GM12878 (cell line): ENCODE results near the gene ZNF462. TPM values are rescaled to one million over a fixed set of nuclear protein-coding genes. Genes with fewer than 3 reads are reported as not detected.

ENCODE experiments used
- BCL11A ChIP-seq: IDR thresholded peaks from 2 replicates; pipeline ENCODE4 v1.6.1; 2011; ENCODE audit warnings: low read depth, low read length
- CBX5 ChIP-seq: sonication (generic); IDR thresholded peaks from 2 replicates; pipeline ENCODE4 v1.6.1; 2016; ENCODE audit warnings: low read depth, moderate library complexity, mild to moderate bottlenecking, inconsistent platforms
- CHD4 ChIP-seq: fragments of 200-600 bp; sonication (generic); IDR thresholded peaks from 2 replicates; pipeline ENCODE4 v1.6.1; 2016; ENCODE audit warnings: mild to moderate bottlenecking
- DPF2 ChIP-seq: fragments of 450-650 bp; IDR thresholded peaks from 2 replicates; pipeline ENCODE4 v1.6.1; 2017; ENCODE audit warnings: mild to moderate bottlenecking
- EGR1 ChIP-seq, 2 experiments: IDR thresholded peaks; 1 replicate in 1 of 2; 2 replicates in 1 of 2; pipeline ENCODE4 v1.6.1; 2011 to 2012; ENCODE audit warnings: low read depth in 2 of 2, low read length in 2 of 2, borderline replicate concordance in 1 of 2, mild to moderate bottlenecking in 1 of 2, moderate library complexity in 1 of 2
- MEF2A ChIP-seq: IDR thresholded peaks from 2 replicates; pipeline ENCODE4 v1.6.1; 2011; ENCODE audit warnings: low read depth, mild to moderate bottlenecking, low read length, moderate library complexity; ENCODE audit not compliant: insufficient read depth
- MTA2 ChIP-seq: fragments of 450-650 bp; IDR thresholded peaks from 2 replicates; pipeline ENCODE4 v1.6.1; 2016; ENCODE audit warnings: low read depth, mild to moderate bottlenecking, moderate library complexity
- NR2F1 ChIP-seq: fragments of 450-650 bp; conservative IDR thresholded peaks from 2 replicates; pipeline ENCODE4 v1.6.1; 2017; ENCODE audit warnings: mild to moderate bottlenecking
- PAX5 ChIP-seq: IDR thresholded peaks from 2 replicates; pipeline ENCODE4 v1.6.1; 2011; ENCODE audit warnings: low read depth, low read length, borderline replicate concordance
- ZNF207 ChIP-seq: fragments of 450-650 bp; IDR thresholded peaks from 2 replicates; pipeline ENCODE4 v1.6.1; 2014; ENCODE audit warnings: antibody characterized with exemption, mild to moderate bottlenecking, borderline replicate concordance
- polyA plus RNA-seq, 11 experiments: library from polyadenylated mRNA; depleted of rRNA in 4 of 11; unstranded in 6 of 11; stranded (reverse) in 5 of 11; fragments of >200 nt; fragmentation: Nextera tagmentation in 4 of 11; fragmentation: Illumina TruSeq in 1 of 11; extraction: Ambion mirVana in 4 of 11; extraction: Trizol in 1 of 11; gene quantifications; 1 replicate in 1 of 11; 2 replicates in 10 of 11; pipeline versions ENCODE4 v1.2.1 to v1.2.3, GENCODE V29; 2011 to 2016; ENCODE audit warnings: inconsistent platforms in 2 of 11, missing spikeins in 2 of 11, low read depth in 1 of 11
- total RNA-seq, 4 experiments: library from RNA; depleted of rRNA in 3 of 4; stranded (reverse); fragments of >200 nt in 3 of 4; fragmentation: Illumina TruSeq in 1 of 4; extraction: Trizol in 1 of 4; gene quantifications; 2 replicates each; pipeline versions ENCODE4 v1.2.1 to v1.2.3, GENCODE V29; 2013 to 2021
- TF ChIP-seq, protein P1 (sequence below): fragments of 450-650 bp; IDR thresholded peaks from 2 replicates; pipeline ENCODE4 v1.6.1; 2017; ENCODE audit warnings: mild to moderate bottlenecking, moderate library complexity

ZNF462 gene
- total and polyA plus RNA-seq, 10 of the 15 experiments (the other 5 are each of a cell fraction or from before 2014, with no cell fraction given): 0.27 to 13.7 (median 0.55) TPM

DNA sequence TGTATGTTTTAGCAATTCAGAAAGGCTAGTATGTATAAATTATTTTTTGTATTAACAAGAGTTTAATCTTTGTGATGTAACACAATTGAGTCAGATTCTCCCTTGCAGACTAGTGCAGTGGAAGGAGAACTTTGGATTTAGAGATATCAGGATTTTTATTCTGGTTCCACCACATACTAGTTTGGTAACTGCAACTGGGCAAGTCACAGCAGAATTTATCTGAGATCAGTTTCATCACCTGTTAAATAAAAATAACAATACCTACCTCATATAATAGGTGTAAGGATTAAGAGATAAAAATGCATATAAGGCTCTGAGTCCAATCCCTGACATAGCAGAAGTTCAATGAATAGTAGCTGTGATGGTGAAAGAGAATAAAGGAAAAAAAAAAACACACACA is 34.0 kb upstream of the ZNF462 start (continued):
- TF ChIP-seq, protein P1, sequence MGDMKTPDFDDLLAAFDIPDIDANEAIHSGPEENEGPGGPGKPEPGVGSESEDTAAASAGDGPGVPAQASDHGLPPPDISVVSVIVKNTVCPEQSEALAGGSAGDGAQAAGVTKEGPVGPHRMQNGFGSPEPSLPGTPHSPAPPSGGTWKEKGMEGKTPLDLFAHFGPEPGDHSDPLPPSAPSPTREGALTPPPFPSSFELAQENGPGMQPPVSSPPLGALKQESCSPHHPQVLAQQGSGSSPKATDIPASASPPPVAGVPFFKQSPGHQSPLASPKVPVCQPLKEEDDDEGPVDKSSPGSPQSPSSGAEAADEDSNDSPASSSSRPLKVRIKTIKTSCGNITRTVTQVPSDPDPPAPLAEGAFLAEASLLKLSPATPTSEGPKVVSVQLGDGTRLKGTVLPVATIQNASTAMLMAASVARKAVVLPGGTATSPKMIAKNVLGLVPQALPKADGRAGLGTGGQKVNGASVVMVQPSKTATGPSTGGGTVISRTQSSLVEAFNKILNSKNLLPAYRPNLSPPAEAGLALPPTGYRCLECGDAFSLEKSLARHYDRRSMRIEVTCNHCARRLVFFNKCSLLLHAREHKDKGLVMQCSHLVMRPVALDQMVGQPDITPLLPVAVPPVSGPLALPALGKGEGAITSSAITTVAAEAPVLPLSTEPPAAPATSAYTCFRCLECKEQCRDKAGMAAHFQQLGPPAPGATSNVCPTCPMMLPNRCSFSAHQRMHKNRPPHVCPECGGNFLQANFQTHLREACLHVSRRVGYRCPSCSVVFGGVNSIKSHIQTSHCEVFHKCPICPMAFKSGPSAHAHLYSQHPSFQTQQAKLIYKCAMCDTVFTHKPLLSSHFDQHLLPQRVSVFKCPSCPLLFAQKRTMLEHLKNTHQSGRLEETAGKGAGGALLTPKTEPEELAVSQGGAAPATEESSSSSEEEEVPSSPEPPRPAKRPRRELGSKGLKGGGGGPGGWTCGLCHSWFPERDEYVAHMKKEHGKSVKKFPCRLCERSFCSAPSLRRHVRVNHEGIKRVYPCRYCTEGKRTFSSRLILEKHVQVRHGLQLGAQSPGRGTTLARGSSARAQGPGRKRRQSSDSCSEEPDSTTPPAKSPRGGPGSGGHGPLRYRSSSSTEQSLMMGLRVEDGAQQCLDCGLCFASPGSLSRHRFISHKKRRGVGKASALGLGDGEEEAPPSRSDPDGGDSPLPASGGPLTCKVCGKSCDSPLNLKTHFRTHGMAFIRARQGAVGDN: no peak
- TF ChIP-seq EGR1 (IDR thresholded peaks at IDR 0.05; ENCODE audit: borderline replicate concordance in 1 of 2, low read depth in 2 of 2, low read length in 2 of 2) (no peak), BCL11A (no peak), CBX5 (no peak), DPF2 (no peak), CHD4 (no peak), PAX5 (no peak), ZNF207 (no peak), NR2F1 (no peak), MTA2 (no peak), MEF2A (no peak)
